ENCODE measurements around the gene PTPN11. TPM values are rescaled to one million over a fixed set of nuclear protein-coding genes. Genes with fewer than 3 reads are reported as not detected.

PTPN11 gene
- total and polyA plus RNA-seq, 9 donors: 22.1 to 94.6 (median 62.7) TPM

DNA sequence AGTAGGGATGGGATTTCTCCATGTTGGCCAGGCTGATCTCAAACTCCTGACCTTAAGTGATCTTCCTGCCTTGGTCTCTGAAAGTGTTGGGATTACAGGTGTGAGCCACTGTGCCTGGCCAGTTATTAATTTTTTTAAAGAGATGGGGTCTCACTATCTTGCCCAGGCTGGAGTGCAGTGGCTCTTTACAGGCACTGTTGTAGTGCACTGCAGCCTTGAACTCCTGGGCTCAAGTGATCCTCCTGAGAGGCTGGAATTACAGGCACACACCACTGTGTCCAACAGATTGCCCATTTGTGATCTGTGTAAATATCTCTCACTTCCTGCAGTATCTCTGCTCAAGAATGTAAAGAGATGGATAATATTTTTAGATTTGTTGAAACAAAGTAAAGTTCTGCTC lies 45.9 kb downstream of the PTPN11 start:
- intact Hi-C loops (cut with DNase I): no loop called here
- H3K27ac ChIP-seq: no peak overlapping the region
- no peaks in the 10 kb centered on the region for H3K36me3 ChIP-seq
- H3K27me3 ChIP-seq: no peaks in the 10 kb centered on the region
- no peak overlapping the region for H3K4me3 ChIP-seq
- H3K9me3 ChIP-seq: no peaks in the 10 kb centered on the region
- H3K4me1 ChIP-seq (ENCODE audit: insufficient read depth): no peaks in the 10 kb centered on the region
- TF ChIP-seq, protein P1, sequence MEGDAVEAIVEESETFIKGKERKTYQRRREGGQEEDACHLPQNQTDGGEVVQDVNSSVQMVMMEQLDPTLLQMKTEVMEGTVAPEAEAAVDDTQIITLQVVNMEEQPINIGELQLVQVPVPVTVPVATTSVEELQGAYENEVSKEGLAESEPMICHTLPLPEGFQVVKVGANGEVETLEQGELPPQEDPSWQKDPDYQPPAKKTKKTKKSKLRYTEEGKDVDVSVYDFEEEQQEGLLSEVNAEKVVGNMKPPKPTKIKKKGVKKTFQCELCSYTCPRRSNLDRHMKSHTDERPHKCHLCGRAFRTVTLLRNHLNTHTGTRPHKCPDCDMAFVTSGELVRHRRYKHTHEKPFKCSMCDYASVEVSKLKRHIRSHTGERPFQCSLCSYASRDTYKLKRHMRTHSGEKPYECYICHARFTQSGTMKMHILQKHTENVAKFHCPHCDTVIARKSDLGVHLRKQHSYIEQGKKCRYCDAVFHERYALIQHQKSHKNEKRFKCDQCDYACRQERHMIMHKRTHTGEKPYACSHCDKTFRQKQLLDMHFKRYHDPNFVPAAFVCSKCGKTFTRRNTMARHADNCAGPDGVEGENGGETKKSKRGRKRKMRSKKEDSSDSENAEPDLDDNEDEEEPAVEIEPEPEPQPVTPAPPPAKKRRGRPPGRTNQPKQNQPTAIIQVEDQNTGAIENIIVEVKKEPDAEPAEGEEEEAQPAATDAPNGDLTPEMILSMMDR (IDR thresholded peaks at IDR 0.05): no peak
- no peak for TF ChIP-seq EP300 (IDR thresholded peaks at IDR 0.05)
- no peak for DNase-seq

DNA sequence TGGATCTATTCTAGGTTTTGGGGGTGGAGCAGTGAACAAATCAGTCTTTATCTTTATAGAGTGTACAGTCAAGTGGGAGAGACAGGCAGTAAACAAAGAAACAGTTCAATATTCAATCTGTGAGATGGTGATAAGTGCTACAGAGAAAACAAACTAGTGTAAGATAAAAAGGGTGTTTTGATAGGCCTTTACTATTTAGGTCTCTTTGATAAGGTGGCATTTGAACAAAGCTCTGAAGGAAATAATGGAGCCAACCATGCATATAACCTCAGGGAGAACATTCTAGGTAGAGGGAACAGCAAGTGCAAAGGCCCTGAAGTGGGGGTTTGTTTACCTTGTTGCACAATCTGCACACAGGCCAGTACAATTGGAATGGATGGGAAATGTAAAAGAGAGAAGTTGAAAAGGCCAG lies 47.3 kb downstream of the PTPN11 start:
- no peak for DNase-seq
- Histone ChIP-seq H3K4me3 (no peak overlapping the region), H3K4me1 (ENCODE audit: insufficient read depth) (peaks cover 2% of the 10 kb centered on the region), H3K36me3 (no peaks in the 10 kb centered on the region), H3K27ac (no peak overlapping the region), H3K9me3 (no peaks in the 10 kb centered on the region), H3K27me3 (no peaks in the 10 kb centered on the region)
- TF ChIP-seq POLR2A (IDR thresholded peaks at IDR 0.05): no peak
- no peak for TF ChIP-seq EP300 (IDR thresholded peaks at IDR 0.05)
- TF ChIP-seq, protein P1 (IDR thresholded peaks at IDR 0.05): no peak
- intact Hi-C loops (cut with DNase I): no loop called here

DNA sequence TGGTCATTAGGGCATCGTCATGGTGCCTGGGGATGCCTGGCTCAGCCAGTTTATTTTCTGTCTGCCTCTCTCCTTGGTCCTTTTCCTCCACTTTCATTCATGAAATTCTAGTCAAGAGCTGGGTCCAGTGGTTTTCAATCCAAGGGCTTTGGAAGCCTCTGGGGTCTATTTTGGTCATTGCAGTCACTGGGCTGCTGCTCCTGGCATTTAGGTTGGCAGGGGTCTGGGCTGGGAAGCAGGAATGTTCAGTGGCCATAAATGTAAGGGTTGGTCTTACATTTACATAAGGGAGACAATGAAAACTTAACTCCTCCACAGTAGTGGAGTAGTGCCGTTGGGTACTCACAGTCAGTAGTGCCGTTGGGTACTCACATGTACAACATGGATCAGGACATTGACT lies 48.1 kb downstream of the PTPN11 start:
- no peak for DNase-seq
- no peaks in the 10 kb centered on the region for H3K27me3 ChIP-seq
- intact Hi-C loops (cut with DNase I): no loop called here
- no peak overlapping the region for H3K27ac ChIP-seq
- WGBS, 3 donors: 92 to 96% (median 96%) methylated on average over 3 of the region's 3 CpGs
- H3K4me3 ChIP-seq: no peak overlapping the region
- H3K36me3 ChIP-seq: no peaks in the 10 kb centered on the region
- TF ChIP-seq EP300 (IDR thresholded peaks at IDR 0.05) (no peak), POLR2A (IDR thresholded peaks at IDR 0.05) (no peak)
- TF ChIP-seq, protein P1 (IDR thresholded peaks at IDR 0.05): no peak
- no peaks in the 10 kb centered on the region for H3K9me3 ChIP-seq
- H3K4me1 ChIP-seq (ENCODE audit: insufficient read depth): peaks cover 2% of the 10 kb centered on the region

DNA sequence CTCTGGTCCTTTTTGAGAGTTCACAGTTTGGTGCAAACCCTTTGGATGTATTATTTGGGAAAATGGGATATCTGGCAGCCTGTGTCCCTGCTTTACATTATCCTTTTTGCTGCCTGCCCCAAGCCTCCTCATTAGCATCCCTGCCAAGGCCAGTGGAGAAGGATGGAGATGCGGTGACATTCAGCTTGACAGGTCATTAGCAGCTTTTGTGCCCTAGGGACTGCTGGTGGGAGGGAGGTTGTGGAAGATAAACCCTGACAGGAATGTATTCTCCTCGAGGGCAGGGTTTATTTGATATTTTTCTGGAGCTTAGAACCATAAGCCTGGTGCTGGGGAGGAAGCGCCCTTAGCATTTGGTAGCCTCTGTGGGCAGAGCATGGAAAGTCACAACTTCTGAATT lies 49.3 kb downstream of the PTPN11 start:
- Histone ChIP-seq H3K27me3 (no peaks in the 10 kb centered on the region), H3K27ac (no peak overlapping the region), H3K4me3 (no peak overlapping the region), H3K4me1 (ENCODE audit: insufficient read depth) (peaks cover 2% of the 10 kb centered on the region), H3K9me3 (no peaks in the 10 kb centered on the region), H3K36me3 (no peaks in the 10 kb centered on the region)
- TF ChIP-seq, protein P1 (IDR thresholded peaks at IDR 0.05): no peak
- TF ChIP-seq POLR2A (IDR thresholded peaks at IDR 0.05) (no peak), EP300 (IDR thresholded peaks at IDR 0.05) (no peak)
- DNase-seq: no peak
- intact Hi-C loops (cut with DNase I): no loop called here
- WGBS, 3 donors: 74 to 79% (median 79%) methylated on average over 3 of the region's 3 CpGs

DNA sequence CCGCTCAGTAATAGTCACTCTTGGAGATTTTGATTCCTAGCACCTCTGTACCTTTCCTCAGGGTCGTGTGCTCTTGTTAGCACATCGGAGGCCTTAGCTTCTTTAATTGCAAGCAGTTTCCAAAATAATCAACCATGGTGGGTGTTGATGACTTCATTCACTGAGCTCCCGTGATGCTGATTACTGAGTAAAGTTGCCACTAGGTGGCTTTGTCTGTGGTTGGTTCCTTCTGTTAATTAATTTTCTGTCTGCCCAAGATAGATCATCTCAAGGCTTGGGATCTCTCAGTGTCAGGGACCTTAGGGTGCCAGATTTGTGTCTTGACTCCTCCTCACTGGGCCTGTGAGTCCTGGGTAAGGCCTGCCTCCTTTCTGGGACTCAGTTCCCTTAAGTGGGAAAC lies 54.3 kb downstream of the PTPN11 start:
- WGBS, 3 donors: 84 to 92% (median 89%) methylated on average over 4 of the region's 4 CpGs
- DNase-seq: no peak
- TF ChIP-seq EP300 (IDR thresholded peaks at IDR 0.05) (no peak), POLR2A (IDR thresholded peaks at IDR 0.05) (no peak)
- TF ChIP-seq, protein P1 (IDR thresholded peaks at IDR 0.05): no peak
- intact Hi-C loops (cut with DNase I): no loop called here
- H3K4me1 ChIP-seq (ENCODE audit: insufficient read depth): peaks cover 2% of the 10 kb centered on the region
- no peak overlapping the region for H3K27ac ChIP-seq
- H3K4me3 ChIP-seq: no peak overlapping the region
- H3K27me3 ChIP-seq: no peaks in the 10 kb centered on the region
- no peaks in the 10 kb centered on the region for H3K9me3 ChIP-seq
- no peaks in the 10 kb centered on the region for H3K36me3 ChIP-seq
